ENCODE results near the gene XYLB.
A peak's percentile ranks its signal among the peaks of the same experiment; 100 is the strongest.

Gene XYLB

GRCh38 chr3:38453913-38454177 is 107.3 kb downstream of the XYLB start:
- no peaks in the 10 kb centered on the region for H3K27me3 ChIP-seq (ENCODE audit: insufficient read depth, insufficient read length)
- TF ChIP-seq SUZ12 (IDR thresholded peaks at IDR 0.05; ENCODE audit: extremely low read depth, insufficient read depth, insufficient read length) (no peak), ZNF274 (IDR thresholded peaks at IDR 0.05; ENCODE audit: low read depth, low read length) (no peak), YY1 (IDR thresholded peaks at IDR 0.05; ENCODE audit: insufficient read depth, insufficient read length) (no peak)
- no peak for DNase-seq (ENCODE audit: low read depth, low spot score)
- H3K4me3 ChIP-seq (ENCODE audit: insufficient read length, low read depth), result peak overlapping the region; percentile 93
- peaks cover 16% of the 10 kb centered on the region for H3K4me1 ChIP-seq (ENCODE audit: insufficient read depth, insufficient read length)
- H3K36me3 ChIP-seq (ENCODE audit: insufficient read depth, insufficient read length, low read length), result no peaks in the 10 kb centered on the region
- peaks cover 16% of the 10 kb centered on the region for H3K9me3 ChIP-seq (ENCODE audit: insufficient read depth, low read length)
- H3K9ac ChIP-seq (ENCODE audit: insufficient read length, low read depth), result peak overlapping the region; percentile 97

GRCh38 chr3:38454178-38454883 is 107.7 kb downstream of the XYLB start:
- peak overlapping the region; percentile 97 for H3K9ac ChIP-seq (ENCODE audit: insufficient read length, low read depth)
- TF ChIP-seq ZNF274 (IDR thresholded peaks at IDR 0.05; ENCODE audit: low read depth, low read length) (no peak), SUZ12 (IDR thresholded peaks at IDR 0.05; ENCODE audit: extremely low read depth, insufficient read depth, insufficient read length) (no peak), YY1 (IDR thresholded peaks at IDR 0.05; ENCODE audit: insufficient read depth, insufficient read length) (no peak)
- no peak for DNase-seq (ENCODE audit: low read depth, low spot score)
- peaks cover 16% of the 10 kb centered on the region for H3K9me3 ChIP-seq (ENCODE audit: insufficient read depth, low read length)
- H3K4me1 ChIP-seq (ENCODE audit: insufficient read depth, insufficient read length), result peaks cover 21% of the 10 kb centered on the region
- H3K4me3 ChIP-seq (ENCODE audit: insufficient read length, low read depth), result peak overlapping the region; percentile 93
- H3K36me3 ChIP-seq (ENCODE audit: insufficient read depth, insufficient read length, low read length), result no peaks in the 10 kb centered on the region
- no peaks in the 10 kb centered on the region for H3K27me3 ChIP-seq (ENCODE audit: insufficient read depth, insufficient read length)

- H3K36me3 ChIP-seq (ENCODE audit: insufficient read depth, insufficient read length, low read length), result no peaks in the 10 kb centered on the region
- peak overlapping the region; percentile 93 for H3K4me3 ChIP-seq (ENCODE audit: insufficient read length, low read depth)
- peaks cover 14% of the 10 kb centered on the region for H3K9me3 ChIP-seq (ENCODE audit: insufficient read depth, low read length)
- H3K9ac ChIP-seq (ENCODE audit: insufficient read length, low read depth), result peak overlapping the region; percentile 97
- H3K27me3 ChIP-seq (ENCODE audit: insufficient read depth, insufficient read length), result no peaks in the 10 kb centered on the region
- peaks cover 22% of the 10 kb centered on the region for H3K4me1 ChIP-seq (ENCODE audit: insufficient read depth, insufficient read length)
- TF ChIP-seq ZNF274 (IDR thresholded peaks at IDR 0.05; ENCODE audit: low read depth, low read length) (no peak), SUZ12 (IDR thresholded peaks at IDR 0.05; ENCODE audit: extremely low read depth, insufficient read depth, insufficient read length) (no peak), YY1 (IDR thresholded peaks at IDR 0.05; ENCODE audit: insufficient read depth, insufficient read length) (no peak)
- DNase-seq (ENCODE audit: low read depth, low spot score), result peak; percentile 72
Measured at GRCh38 chr3:38454884-38455638, 108.5 kb downstream of the XYLB start.

DNA sequence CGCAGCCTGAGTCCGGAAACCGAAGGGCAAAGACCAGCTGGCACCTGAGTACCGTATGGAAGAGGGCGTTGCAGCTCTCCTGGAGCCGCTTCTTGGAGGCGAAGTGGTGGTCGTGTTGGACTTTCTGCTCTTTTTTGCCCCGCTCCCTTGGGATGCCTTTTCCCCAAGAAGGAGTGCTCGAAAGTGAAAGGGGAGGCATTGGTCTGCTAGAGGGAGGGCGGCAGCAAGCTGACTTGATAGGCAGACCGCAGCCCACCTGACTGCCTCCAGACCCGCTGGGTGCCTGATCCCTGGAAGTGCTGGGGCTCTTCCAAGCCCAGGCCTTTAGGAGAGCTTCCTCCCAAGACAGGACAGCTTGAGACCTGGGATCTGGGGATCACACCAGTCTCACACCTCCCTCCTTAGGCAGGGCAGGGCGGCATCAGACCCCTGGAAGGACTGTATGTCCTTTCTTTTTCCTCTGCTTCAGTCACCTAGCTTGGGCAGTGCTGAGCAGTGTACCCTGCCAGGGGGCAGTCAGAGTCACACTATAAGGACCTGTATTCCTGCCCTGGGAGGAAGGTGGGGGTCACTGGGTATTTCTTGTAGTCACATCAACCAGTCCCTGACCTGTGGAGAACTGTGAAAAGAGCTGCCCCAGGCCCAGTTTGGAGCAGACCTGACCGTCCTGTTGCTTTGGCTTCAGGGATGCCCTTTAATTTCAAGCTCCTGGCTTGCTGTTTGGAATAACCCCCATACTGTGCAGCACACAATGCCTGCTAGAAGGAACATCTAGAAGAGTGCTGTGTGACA is 109.2 kb downstream of the XYLB start:
- no peaks in the 10 kb centered on the region for H3K36me3 ChIP-seq (ENCODE audit: insufficient read depth, insufficient read length, low read length)
- peak overlapping the region; percentile 84 for H3K9ac ChIP-seq (ENCODE audit: insufficient read length, low read depth)
- peaks cover 6% of the 10 kb centered on the region for H3K9me3 ChIP-seq (ENCODE audit: insufficient read depth, low read length)
- peaks cover 22% of the 10 kb centered on the region for H3K4me1 ChIP-seq (ENCODE audit: insufficient read depth, insufficient read length)
- no peaks in the 10 kb centered on the region for H3K27me3 ChIP-seq (ENCODE audit: insufficient read depth, insufficient read length)
- peak overlapping the region; percentile 62 for H3K4me3 ChIP-seq (ENCODE audit: insufficient read length, low read depth)
- no peak for TF ChIP-seq YY1 (IDR thresholded peaks at IDR 0.05; ENCODE audit: insufficient read depth, insufficient read length)
- no peak for TF ChIP-seq SUZ12 (IDR thresholded peaks at IDR 0.05; ENCODE audit: extremely low read depth, insufficient read depth, insufficient read length)
- no peak for TF ChIP-seq ZNF274 (IDR thresholded peaks at IDR 0.05; ENCODE audit: low read depth, low read length)
- no peak for DNase-seq (ENCODE audit: low read depth, low spot score)

GRCh38 chr3:38457111-38458003 is 110.8 kb downstream of the XYLB start:
- no peak for TF ChIP-seq YY1 (IDR thresholded peaks at IDR 0.05; ENCODE audit: insufficient read depth, insufficient read length)
- no peak for TF ChIP-seq ZNF274 (IDR thresholded peaks at IDR 0.05; ENCODE audit: low read depth, low read length)
- no peak for TF ChIP-seq SUZ12 (IDR thresholded peaks at IDR 0.05; ENCODE audit: extremely low read depth, insufficient read depth, insufficient read length)
- no peak for DNase-seq (ENCODE audit: low read depth, low spot score)
- peaks cover 22% of the 10 kb centered on the region for H3K4me1 ChIP-seq (ENCODE audit: insufficient read depth, insufficient read length)
- H3K36me3 ChIP-seq (ENCODE audit: insufficient read depth, insufficient read length, low read length), result no peaks in the 10 kb centered on the region
- H3K27me3 ChIP-seq (ENCODE audit: insufficient read depth, insufficient read length), result no peaks in the 10 kb centered on the region
- no peak overlapping the region for H3K9ac ChIP-seq (ENCODE audit: insufficient read length, low read depth)
- H3K9me3 ChIP-seq (ENCODE audit: insufficient read depth, low read length), result no peaks in the 10 kb centered on the region
- H3K4me3 ChIP-seq (ENCODE audit: insufficient read length, low read depth), result no peak overlapping the region

DNA sequence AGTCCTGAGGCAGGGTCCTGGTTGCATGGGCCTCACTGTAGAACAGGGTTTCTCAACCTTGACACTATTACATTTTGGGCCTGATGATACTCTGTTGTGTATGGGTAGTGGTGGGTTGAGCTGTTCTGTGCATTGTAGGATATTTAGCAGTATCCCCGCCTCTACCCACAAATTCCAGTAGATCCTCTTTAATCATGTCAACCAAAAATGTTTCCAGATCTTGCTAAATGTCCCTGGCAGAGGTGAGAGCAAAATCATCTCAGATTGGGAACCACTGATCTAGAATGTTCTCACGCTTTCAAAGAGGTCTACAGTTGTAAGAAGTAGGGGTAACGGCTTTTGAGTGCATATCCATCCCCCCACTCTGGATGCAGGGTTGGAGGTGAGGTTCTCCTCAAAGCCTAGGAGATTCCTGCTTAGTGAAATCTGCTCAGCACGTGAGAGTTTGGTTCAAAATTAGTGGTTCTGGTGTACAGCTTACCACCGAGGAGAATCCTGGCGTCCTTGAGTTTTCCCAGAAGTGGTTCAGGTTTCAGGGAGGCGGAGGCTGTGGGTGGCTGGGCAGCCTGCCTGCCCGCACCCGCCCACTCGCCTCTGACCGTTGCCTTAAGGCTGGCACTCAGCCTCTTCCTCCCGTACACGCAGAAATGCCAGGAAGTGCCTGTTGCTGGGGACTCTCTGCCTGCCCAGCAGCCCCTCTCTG is 112.4 kb downstream of the XYLB start:
- no peak overlapping the region for H3K4me3 ChIP-seq (ENCODE audit: insufficient read length, low read depth)
- TF ChIP-seq SUZ12 (IDR thresholded peaks at IDR 0.05; ENCODE audit: extremely low read depth, insufficient read depth, insufficient read length) (no peak), ZNF274 (IDR thresholded peaks at IDR 0.05; ENCODE audit: low read depth, low read length) (no peak), YY1 (IDR thresholded peaks at IDR 0.05; ENCODE audit: insufficient read depth, insufficient read length) (no peak)
- no peaks in the 10 kb centered on the region for H3K27me3 ChIP-seq (ENCODE audit: insufficient read depth, insufficient read length)
- no peaks in the 10 kb centered on the region for H3K36me3 ChIP-seq (ENCODE audit: insufficient read depth, insufficient read length, low read length)
- H3K9me3 ChIP-seq (ENCODE audit: insufficient read depth, low read length), result no peaks in the 10 kb centered on the region
- H3K4me1 ChIP-seq (ENCODE audit: insufficient read depth, insufficient read length), result peaks cover 16% of the 10 kb centered on the region
- H3K9ac ChIP-seq (ENCODE audit: insufficient read length, low read depth), result no peak overlapping the region
- no peak for DNase-seq (ENCODE audit: low read depth, low spot score)
